ENCODE results near the gene KLK4.

DNA sequence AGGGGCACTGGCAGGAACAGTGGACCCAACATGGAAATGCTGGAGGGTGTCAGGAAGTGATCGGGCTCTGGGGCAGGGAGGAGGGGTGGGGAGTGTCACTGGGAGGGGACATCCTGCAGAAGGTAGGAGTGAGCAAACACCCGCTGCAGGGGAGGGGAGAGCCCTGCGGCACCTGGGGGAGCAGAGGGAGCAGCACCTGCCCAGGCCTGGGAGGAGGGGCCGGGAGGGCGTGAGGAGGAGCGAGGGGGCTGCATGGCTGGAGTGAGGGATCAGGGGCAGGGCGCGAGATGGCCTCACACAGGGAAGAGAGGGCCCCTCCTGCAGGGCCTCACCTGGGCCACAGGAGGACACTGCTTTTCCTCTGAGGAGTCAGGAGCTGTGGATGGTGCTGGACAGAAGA is 33.9 kb downstream of the KLK4 start:
- TF ChIP-seq, protein P1, sequence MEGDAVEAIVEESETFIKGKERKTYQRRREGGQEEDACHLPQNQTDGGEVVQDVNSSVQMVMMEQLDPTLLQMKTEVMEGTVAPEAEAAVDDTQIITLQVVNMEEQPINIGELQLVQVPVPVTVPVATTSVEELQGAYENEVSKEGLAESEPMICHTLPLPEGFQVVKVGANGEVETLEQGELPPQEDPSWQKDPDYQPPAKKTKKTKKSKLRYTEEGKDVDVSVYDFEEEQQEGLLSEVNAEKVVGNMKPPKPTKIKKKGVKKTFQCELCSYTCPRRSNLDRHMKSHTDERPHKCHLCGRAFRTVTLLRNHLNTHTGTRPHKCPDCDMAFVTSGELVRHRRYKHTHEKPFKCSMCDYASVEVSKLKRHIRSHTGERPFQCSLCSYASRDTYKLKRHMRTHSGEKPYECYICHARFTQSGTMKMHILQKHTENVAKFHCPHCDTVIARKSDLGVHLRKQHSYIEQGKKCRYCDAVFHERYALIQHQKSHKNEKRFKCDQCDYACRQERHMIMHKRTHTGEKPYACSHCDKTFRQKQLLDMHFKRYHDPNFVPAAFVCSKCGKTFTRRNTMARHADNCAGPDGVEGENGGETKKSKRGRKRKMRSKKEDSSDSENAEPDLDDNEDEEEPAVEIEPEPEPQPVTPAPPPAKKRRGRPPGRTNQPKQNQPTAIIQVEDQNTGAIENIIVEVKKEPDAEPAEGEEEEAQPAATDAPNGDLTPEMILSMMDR (IDR thresholded peaks at IDR 0.05 in 2 of 3, conservative IDR thresholded peaks at IDR 0.05 in 1 of 3; ENCODE audit: control insufficient read depth in 2 of 3, extremely low read depth in 1 of 3, insufficient read depth in 1 of 3, low read depth in 3 of 3, low read length in 3 of 3), result no peak
- TF ChIP-seq, protein P2, sequence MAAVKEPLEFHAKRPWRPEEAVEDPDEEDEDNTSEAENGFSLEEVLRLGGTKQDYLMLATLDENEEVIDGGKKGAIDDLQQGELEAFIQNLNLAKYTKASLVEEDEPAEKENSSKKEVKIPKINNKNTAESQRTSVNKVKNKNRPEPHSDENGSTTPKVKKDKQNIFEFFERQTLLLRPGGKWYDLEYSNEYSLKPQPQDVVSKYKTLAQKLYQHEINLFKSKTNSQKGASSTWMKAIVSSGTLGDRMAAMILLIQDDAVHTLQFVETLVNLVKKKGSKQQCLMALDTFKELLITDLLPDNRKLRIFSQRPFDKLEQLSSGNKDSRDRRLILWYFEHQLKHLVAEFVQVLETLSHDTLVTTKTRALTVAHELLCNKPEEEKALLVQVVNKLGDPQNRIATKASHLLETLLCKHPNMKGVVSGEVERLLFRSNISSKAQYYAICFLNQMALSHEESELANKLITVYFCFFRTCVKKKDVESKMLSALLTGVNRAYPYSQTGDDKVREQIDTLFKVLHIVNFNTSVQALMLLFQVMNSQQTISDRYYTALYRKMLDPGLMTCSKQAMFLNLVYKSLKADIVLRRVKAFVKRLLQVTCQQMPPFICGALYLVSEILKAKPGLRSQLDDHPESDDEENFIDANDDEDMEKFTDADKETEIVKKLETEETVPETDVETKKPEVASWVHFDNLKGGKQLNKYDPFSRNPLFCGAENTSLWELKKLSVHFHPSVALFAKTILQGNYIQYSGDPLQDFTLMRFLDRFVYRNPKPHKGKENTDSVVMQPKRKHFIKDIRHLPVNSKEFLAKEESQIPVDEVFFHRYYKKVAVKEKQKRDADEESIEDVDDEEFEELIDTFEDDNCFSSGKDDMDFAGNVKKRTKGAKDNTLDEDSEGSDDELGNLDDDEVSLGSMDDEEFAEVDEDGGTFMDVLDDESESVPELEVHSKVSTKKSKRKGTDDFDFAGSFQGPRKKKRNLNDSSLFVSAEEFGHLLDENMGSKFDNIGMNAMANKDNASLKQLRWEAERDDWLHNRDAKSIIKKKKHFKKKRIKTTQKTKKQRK (IDR thresholded peaks at IDR 0.05; ENCODE audit: low read depth, low read length), result no peak
- no peak for TF ChIP-seq SP1 (IDR thresholded peaks at IDR 0.05; ENCODE audit: low read depth, low read length)
- no peak for TF ChIP-seq KAT2A (conservative IDR thresholded peaks at IDR 0.05; ENCODE audit: control insufficient read depth, low read depth, low read length)
- TF ChIP-seq CBX5 (IDR thresholded peaks at IDR 0.05; ENCODE audit: low read depth), result no peak
- TF ChIP-seq BMI1 (IDR thresholded peaks at IDR 0.05; ENCODE audit: borderline replicate concordance), result no peak
- no peak for TF ChIP-seq POLR2A (IDR thresholded peaks at IDR 0.05; ENCODE audit: low read depth, low read length)
- TF ChIP-seq, protein P3, sequence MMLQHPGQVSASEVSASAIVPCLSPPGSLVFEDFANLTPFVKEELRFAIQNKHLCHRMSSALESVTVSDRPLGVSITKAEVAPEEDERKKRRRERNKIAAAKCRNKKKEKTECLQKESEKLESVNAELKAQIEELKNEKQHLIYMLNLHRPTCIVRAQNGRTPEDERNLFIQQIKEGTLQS (IDR thresholded peaks at IDR 0.05; ENCODE audit: borderline replicate concordance, extremely low read depth, low read depth, low read length), result no peak
- TF ChIP-seq ZNF274 (IDR thresholded peaks at IDR 0.05; ENCODE audit: insufficient read depth, insufficient read length), result no peak
- TF ChIP-seq, protein P4, sequence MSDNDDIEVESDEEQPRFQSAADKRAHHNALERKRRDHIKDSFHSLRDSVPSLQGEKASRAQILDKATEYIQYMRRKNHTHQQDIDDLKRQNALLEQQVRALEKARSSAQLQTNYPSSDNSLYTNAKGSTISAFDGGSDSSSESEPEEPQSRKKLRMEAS (IDR thresholded peaks at IDR 0.05; ENCODE audit: low read depth, low read length), result no peak
- no peak for TF ChIP-seq NFIC (IDR thresholded peaks at IDR 0.05; ENCODE audit: low read depth, low read length)

Measured in GM12878 (cell line).